GM21786 (cell line): ENCODE measurements around the gene MED12L.

Source experiments
- ATAC-seq: cut with Tn5 transposase; IDR thresholded peaks from one replicate; pipeline ENCODE4 v1.9.1; 2021; ENCODE audit not compliant: unreplicated experiment

Gene MED12L

DNA sequence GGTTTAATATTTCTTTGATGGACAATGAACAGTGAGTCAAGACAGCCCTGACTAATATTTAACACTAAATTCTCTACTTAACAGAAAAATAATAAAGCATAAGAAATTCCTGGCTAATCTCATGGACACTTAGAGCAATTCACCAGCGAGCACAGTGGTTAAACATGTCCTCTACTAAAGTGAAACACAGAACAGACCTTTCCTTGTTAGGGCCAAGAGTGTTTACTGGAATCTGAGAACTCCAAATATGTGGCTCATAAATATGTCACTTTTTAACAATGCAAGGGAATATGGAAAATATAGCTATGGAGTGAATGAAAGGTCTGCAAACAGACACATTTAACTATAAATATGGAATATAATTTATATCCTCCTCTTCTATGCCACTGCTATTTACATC, 394.0 kb downstream of the MED12L start:
- no peak for ATAC-seq

DNA sequence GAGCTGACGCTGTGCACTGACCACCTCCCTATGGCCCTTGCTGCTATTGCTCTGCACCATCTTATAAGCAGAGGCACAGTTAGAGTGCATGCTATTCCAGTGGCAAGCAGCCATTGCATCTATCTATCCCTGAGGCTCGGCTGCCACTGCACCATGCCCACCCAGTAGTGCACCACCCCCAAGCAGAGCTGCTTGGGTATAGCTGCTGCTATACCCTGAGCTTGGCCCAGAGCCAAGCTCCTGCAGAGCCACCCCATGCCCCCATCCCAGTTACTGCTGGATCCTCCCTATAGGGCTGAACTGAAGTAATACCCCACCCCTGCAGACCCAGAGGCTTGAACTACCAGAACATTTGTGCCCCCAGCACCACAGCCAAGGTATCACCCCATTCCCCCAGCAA, 395.0 kb downstream of the MED12L start:
- ATAC-seq: no peak

DNA sequence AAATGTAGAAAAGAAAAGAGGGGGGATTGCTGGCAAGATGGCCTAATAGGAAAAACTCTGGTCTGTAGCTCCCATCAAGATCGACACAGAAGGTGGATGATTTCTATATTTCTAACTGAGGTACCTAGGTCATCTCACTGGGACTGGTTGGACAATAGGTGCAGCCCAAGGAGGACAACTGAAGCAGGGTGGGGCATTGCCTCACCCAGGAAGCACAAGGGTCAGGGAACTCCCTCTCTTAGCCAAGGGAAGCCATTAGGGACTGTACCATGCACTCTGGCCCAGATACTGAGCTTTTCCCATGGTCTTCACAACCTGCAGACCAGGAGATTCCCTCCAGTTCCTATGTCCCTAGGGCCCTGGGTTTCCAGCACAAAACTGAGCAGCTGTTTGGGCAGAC, 398.0 kb downstream of the MED12L start:
- no peak for ATAC-seq

DNA sequence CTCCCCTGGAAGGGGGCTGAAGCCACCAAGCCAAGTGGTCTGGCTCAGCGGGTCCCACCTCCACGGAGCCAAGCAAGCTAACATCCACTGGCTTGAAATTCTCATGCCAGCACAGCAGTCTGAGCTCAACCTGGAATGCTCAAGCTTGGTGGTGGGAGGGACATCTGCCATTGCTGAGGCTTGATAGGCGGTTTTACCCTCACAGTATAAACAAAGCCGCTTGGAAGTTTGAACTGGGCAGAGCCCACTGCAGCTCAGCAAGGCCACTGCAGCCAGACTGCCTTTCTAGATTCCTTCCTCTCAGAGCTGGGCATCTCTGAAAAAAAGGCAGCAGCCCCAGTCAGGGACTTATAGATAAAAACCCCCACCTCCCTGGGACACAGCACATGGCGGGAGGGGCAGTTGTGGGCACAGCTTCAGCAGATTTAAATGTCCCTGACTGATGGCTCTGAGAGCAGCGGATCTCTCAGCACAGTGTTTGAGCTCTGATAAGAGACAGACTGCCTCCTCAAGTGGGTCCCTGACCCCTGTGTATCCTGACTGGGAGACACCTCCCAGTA, 398.6 kb downstream of the MED12L start:
- no peak for ATAC-seq
